ENCODE results near the gene HS3ST6. TPM values are rescaled to one million over a fixed set of nuclear protein-coding genes. Genes with fewer than 3 reads are reported as not detected.

Gene HS3ST6
- total and polyA plus RNA-seq, 2 of the 13 experiments (the other 11 are each of a cell fraction or from before 2014, with no cell fraction given): not detected

- DNase-seq (ENCODE audit: low spot score) (no peak), ATAC-seq (no peak), FAIRE-seq (no peak)
- ChIA-PET CTCF (ENCODE audit: low intra/inter-chr PET ratio, low total read pairs) (interaction anchor here (1.3 kb wide), 1 partner anchor 61 kb away, joined by 4 read pairs; no protein-coding TSS in a partner anchor), POLR2A (interaction anchor here (1.0 to 1.4 kb wide), 3 partner anchors 17 to 231 kb away, joined by 3 to 8 read pairs (median 4); partner anchors contain the start of genes RPS2 and TRAF7)
- BruUV-seq (replicated peaks): no TSS peak
- H3K4me1 ChIP-seq (ENCODE audit: insufficient read depth, low read length): peaks cover 55% of the 10 kb centered on the region
- in situ Hi-C loops (cut with HindIII; ENCODE audit: extremely low pct_ligation_motif_present, low pct_unique_long_range_greater_than_20kb) (loop anchor here (5.0 kb wide), 1 partner anchor 62 kb away; no protein-coding TSS in a partner anchor), intact Hi-C loops (cut with micrococcal nuclease; ENCODE audit: unreplicated experiment) (no loop called here)
- no peaks in the 10 kb centered on the region for H3K36me3 ChIP-seq (replicated peaks in 1 of 2; ENCODE audit: control insufficient read depth in 1 of 2, insufficient read depth in 2 of 2, low read length in 2 of 2)
- H3K27ac ChIP-seq (ENCODE audit: extremely low read length, insufficient read depth, low read length): no peak overlapping the region
- no peak overlapping the region for H2AFZ ChIP-seq (ENCODE audit: low read length)
- TF ChIP-seq ZNF121 (CRISPR knock-in tag; IDR thresholded peaks at IDR 0.05) (peak; percentile 93), PITX1 (CRISPR knock-in tag; IDR thresholded peaks at IDR 0.05) (no peak), MATR3 (CRISPR knock-in tag; IDR thresholded peaks at IDR 0.05) (no peak), ZBTB33 (CRISPR knock-in tag; IDR thresholded peaks at IDR 0.05) (peak; percentile 68; the same call in 1 of the 2 replicates), AHDC1 (CRISPR knock-in tag; IDR thresholded peaks at IDR 0.05; ENCODE audit: borderline replicate concordance) (no peak), ZNF790 (CRISPR knock-in tag; IDR thresholded peaks at IDR 0.05; ENCODE audit: borderline replicate concordance) (no peak), RBM39 (IDR thresholded peaks at IDR 0.05; ENCODE audit: low read depth, low read length, poor library complexity, severe bottlenecking) (no peak), ZNF460 (CRISPR knock-in tag; IDR thresholded peaks at IDR 0.05; ENCODE audit: borderline replicate concordance) (peak; percentile 84; the same call in 1 of the 2 replicates), RARA (CRISPR knock-in tag; IDR thresholded peaks at IDR 0.05) (0 out of 2 replicates have a peak, but pooled peaks have one; percentile 32), CREB1 (IDR thresholded peaks at IDR 0.05) (no peak), CREB1 (CRISPR knock-in tag; IDR thresholded peaks at IDR 0.05) (no peak)
- no peaks in the 10 kb centered on the region for H3K79me2 ChIP-seq (ENCODE audit: insufficient read depth, low read length)
- no peaks in the 10 kb centered on the region for H3K9me3 ChIP-seq (ENCODE audit: low read length)
- H3K4me2 ChIP-seq (ENCODE audit: low read depth, low read length): peak overlapping the region; percentile 66
- no peak overlapping the region for H3K9ac ChIP-seq (ENCODE audit: insufficient read depth, low read depth, low read length)
- WGBS (ENCODE audit: low lambda C conversion rate): 8% methylated on average over 5 of the region's 5 CpGs
- peak overlapping the region in 1 of 3 experiments; percentile 38; a peak in 1 of 6 replicates for H3K4me3 ChIP-seq (replicated peaks in 1 of 3; ENCODE audit: insufficient read depth in 1 of 3, low read depth in 2 of 3, low read length in 3 of 3)
- peaks cover 16 to 47% of the 10 kb centered on the region in 2 experiments for H3K27me3 ChIP-seq (ENCODE audit: control insufficient read depth in 1 of 2, insufficient read depth in 2 of 2, low read length in 2 of 2)
- H4K20me1 ChIP-seq (ENCODE audit: insufficient read depth, low read length): 0 out of 2 replicates have a peak, but pooled peaks cover 2% of the 10 kb centered on the region
Measured at GRCh38 chr16:1924095-1924494, 5.9 kb upstream of the HS3ST6 start.
